ENCODE data around the gene PTPN18. TPM values are rescaled to one million over a fixed set of nuclear protein-coding genes. Genes with fewer than 3 reads are reported as not detected.

Gene PTPN18
- total RNA-seq, 1 donor = 25.8 TPM

GRCh38 chr2:130341562-130342019 is 14.3 kb upstream of the PTPN18 start:
- TF ChIP-seq CTCF (IDR thresholded peaks at IDR 0.05; ENCODE audit: insufficient read depth, low read length) = no peak
- H3K4me3 ChIP-seq (ENCODE audit: low read depth, low read length) = peak overlapping the region; percentile 93
- no peak for DNase-seq (ENCODE audit: low read depth)

- DNase-seq (ENCODE audit: low read depth) = peak; percentile 92
- TF ChIP-seq CTCF (IDR thresholded peaks at IDR 0.05; ENCODE audit: insufficient read depth, low read length) = no peak
- peak overlapping the region; percentile 93 for H3K4me3 ChIP-seq (ENCODE audit: low read depth, low read length)
Measured at GRCh38 chr2:130342020-130342532, 13.8 kb upstream of the PTPN18 start.

GRCh38 chr2:130342533-130343275 is 13.2 kb upstream of the PTPN18 start, which contains the start of gene IMP4:
IMP4 (plus strand) TSS chr2:130342897; CDS start chr2:130342933, 36 bp downstream.
- DNase-seq (ENCODE audit: low read depth) = peak; percentile 99
- peak; percentile 31 for TF ChIP-seq CTCF (IDR thresholded peaks at IDR 0.05; ENCODE audit: insufficient read depth, low read length)
- peak within 1 kb of the TSS; percentile 93 for H3K4me3 ChIP-seq (ENCODE audit: low read depth, low read length)

- TF ChIP-seq CTCF (IDR thresholded peaks at IDR 0.05; ENCODE audit: insufficient read depth, low read length) = no peak
- no peak for DNase-seq (ENCODE audit: low read depth)
- H3K4me3 ChIP-seq (ENCODE audit: low read depth, low read length) = no peak overlapping the region
Measured at GRCh38 chr2:130344578-130344977, 11.3 kb upstream of the PTPN18 start.

GRCh38 chr2:130345091-130345490 is 10.8 kb upstream of the PTPN18 start:
- TF ChIP-seq CTCF (IDR thresholded peaks at IDR 0.05; ENCODE audit: insufficient read depth, low read length) = no peak

GRCh38 chr2:130345611-130346010 is 10.2 kb upstream of the PTPN18 start:
- no peak overlapping the region for H3K4me3 ChIP-seq (ENCODE audit: low read depth, low read length)
- TF ChIP-seq CTCF (IDR thresholded peaks at IDR 0.05; ENCODE audit: insufficient read depth, low read length) = no peak
- DNase-seq (ENCODE audit: low read depth) = no peak

More at GRCh38 chr2:130345091-130345490, 10.8 kb upstream of the PTPN18 start:
- DNase-seq (ENCODE audit: low read depth) = no peak
- H3K4me3 ChIP-seq (ENCODE audit: low read depth, low read length) = no peak overlapping the region

All from fibroblast of the aortic adventitia (primary cell).